ENCODE data around the gene CDHR5. TPM values are rescaled to one million over a fixed set of nuclear protein-coding genes. Genes with fewer than 3 reads are reported as not detected.

Gene CDHR5
- total and polyA plus RNA-seq, 2 experiments from 2014 or later = 114 to 166 TPM

- no peak overlapping the region for H3K4me2 ChIP-seq
- no peak for DNase-seq (ENCODE audit: low spot score)
- no peak overlapping the region for H2AFZ ChIP-seq
- H3K4me3 ChIP-seq = no peak overlapping the region
- H3K27me3 ChIP-seq = no peaks in the 10 kb centered on the region
- no peaks in the 10 kb centered on the region for H3K9me3 ChIP-seq (ENCODE audit: low read depth)
- no peaks in the 10 kb centered on the region for H3K36me3 ChIP-seq (replicated peaks; ENCODE audit: insufficient read depth, low read depth)
- no peaks in the 10 kb centered on the region for H3K9me2 ChIP-seq (replicated peaks; ENCODE audit: insufficient read depth)
- H3K4me1 ChIP-seq (ENCODE audit: insufficient read depth) = peaks cover 14% of the 10 kb centered on the region
- 96% methylated on average over 30 of the region's 31 CpGs for WGBS (ENCODE audit: low lambda C conversion rate, missing lambda C conversion rate)
- no peaks in the 10 kb centered on the region for H4K20me1 ChIP-seq (ENCODE audit: insufficient read depth, poor library complexity, severe bottlenecking)
- no peak overlapping the region for H3K27ac ChIP-seq
- no peaks in the 10 kb centered on the region for H3K79me2 ChIP-seq
- TF ChIP-seq EZH2 (IDR thresholded peaks at IDR 0.05; ENCODE audit: borderline replicate concordance) (no peak), EZH2phosphoT487 (IDR thresholded peaks at IDR 0.05; ENCODE audit: low read depth, severe bottlenecking, unreplicated experiment) (no peak)
- TF ChIP-seq, protein P1, sequence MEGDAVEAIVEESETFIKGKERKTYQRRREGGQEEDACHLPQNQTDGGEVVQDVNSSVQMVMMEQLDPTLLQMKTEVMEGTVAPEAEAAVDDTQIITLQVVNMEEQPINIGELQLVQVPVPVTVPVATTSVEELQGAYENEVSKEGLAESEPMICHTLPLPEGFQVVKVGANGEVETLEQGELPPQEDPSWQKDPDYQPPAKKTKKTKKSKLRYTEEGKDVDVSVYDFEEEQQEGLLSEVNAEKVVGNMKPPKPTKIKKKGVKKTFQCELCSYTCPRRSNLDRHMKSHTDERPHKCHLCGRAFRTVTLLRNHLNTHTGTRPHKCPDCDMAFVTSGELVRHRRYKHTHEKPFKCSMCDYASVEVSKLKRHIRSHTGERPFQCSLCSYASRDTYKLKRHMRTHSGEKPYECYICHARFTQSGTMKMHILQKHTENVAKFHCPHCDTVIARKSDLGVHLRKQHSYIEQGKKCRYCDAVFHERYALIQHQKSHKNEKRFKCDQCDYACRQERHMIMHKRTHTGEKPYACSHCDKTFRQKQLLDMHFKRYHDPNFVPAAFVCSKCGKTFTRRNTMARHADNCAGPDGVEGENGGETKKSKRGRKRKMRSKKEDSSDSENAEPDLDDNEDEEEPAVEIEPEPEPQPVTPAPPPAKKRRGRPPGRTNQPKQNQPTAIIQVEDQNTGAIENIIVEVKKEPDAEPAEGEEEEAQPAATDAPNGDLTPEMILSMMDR (IDR thresholded peaks at IDR 0.05; ENCODE audit: poor library complexity) = no peak
Observed at GRCh38 chr11:628056-628455, 3.3 kb upstream of the CDHR5 start.

GRCh38 chr11:627308-627576 lies 2.5 kb upstream of the CDHR5 start:
- H4K20me1 ChIP-seq (ENCODE audit: insufficient read depth, poor library complexity, severe bottlenecking) = no peaks in the 10 kb centered on the region
- no peaks in the 10 kb centered on the region for H3K79me2 ChIP-seq
- no peak overlapping the region for H3K27ac ChIP-seq
- DNase-seq (ENCODE audit: low spot score) = no peak
- H3K4me1 ChIP-seq (ENCODE audit: insufficient read depth) = peaks cover 14% of the 10 kb centered on the region
- no peak overlapping the region for H2AFZ ChIP-seq
- H3K4me3 ChIP-seq = no peak overlapping the region
- no peaks in the 10 kb centered on the region for H3K36me3 ChIP-seq (replicated peaks; ENCODE audit: insufficient read depth, low read depth)
- no peaks in the 10 kb centered on the region for H3K9me3 ChIP-seq (ENCODE audit: low read depth)
- TF ChIP-seq, protein P1 (IDR thresholded peaks at IDR 0.05; ENCODE audit: poor library complexity) = no peak
- TF ChIP-seq EZH2 (IDR thresholded peaks at IDR 0.05; ENCODE audit: borderline replicate concordance) (no peak), EZH2phosphoT487 (IDR thresholded peaks at IDR 0.05; ENCODE audit: low read depth, severe bottlenecking, unreplicated experiment) (no peak)
- H3K27me3 ChIP-seq = no peaks in the 10 kb centered on the region
- no peaks in the 10 kb centered on the region for H3K9me2 ChIP-seq (replicated peaks; ENCODE audit: insufficient read depth)
- H3K4me2 ChIP-seq = peak overlapping the region; percentile 72
- WGBS (ENCODE audit: low lambda C conversion rate, missing lambda C conversion rate) = no CpG with 5 or more reads among the region's 28 CpGs

- peak within 1 kb of the TSS; percentile 72 for H3K4me2 ChIP-seq
- no peaks in the 10 kb centered on the region for H3K79me2 ChIP-seq
- 38% methylated on average over 11 of the region's 72 CpGs for WGBS (ENCODE audit: low lambda C conversion rate, missing lambda C conversion rate)
- no peaks in the 10 kb centered on the region for H3K9me2 ChIP-seq (replicated peaks; ENCODE audit: insufficient read depth)
- H3K4me3 ChIP-seq = no peak within 1 kb of the TSS
- no peaks in the 10 kb centered on the region for H3K9me3 ChIP-seq (ENCODE audit: low read depth)
- no peaks in the 10 kb centered on the region for H3K27me3 ChIP-seq
- no peaks in the 10 kb centered on the region for H3K36me3 ChIP-seq (replicated peaks; ENCODE audit: insufficient read depth, low read depth)
- no peaks in the 10 kb centered on the region for H4K20me1 ChIP-seq (ENCODE audit: insufficient read depth, poor library complexity, severe bottlenecking)
- TF ChIP-seq EZH2phosphoT487 (IDR thresholded peaks at IDR 0.05; ENCODE audit: low read depth, severe bottlenecking, unreplicated experiment) (no peak), EZH2 (IDR thresholded peaks at IDR 0.05; ENCODE audit: borderline replicate concordance) (peak; percentile 33)
- TF ChIP-seq, protein P1 (IDR thresholded peaks at IDR 0.05; ENCODE audit: poor library complexity) = no peak
- peak; percentile 28 for DNase-seq (ENCODE audit: low spot score)
- H3K27ac ChIP-seq = no peak within 1 kb of the TSS
- H3K4me1 ChIP-seq (ENCODE audit: insufficient read depth) = peaks cover 14% of the 10 kb centered on the region
- no peak within 1 kb of the TSS for H2AFZ ChIP-seq
Observed at GRCh38 chr11:626475-627307, 1.9 kb upstream of the CDHR5 start, which contains the start of gene SCT. Gene SCT, minus strand, starts transcription at chr11:627181. Its CDS starts 38 bp downstream, at chr11:627143.
